H1 (cell line): ENCODE results near the gene MMP24OS. TPM values are rescaled to one million over a fixed set of nuclear protein-coding genes. Genes with fewer than 3 reads are reported as not detected.

Source experiments
- CTCF ChIA-PET: fragments of 300-600 bp; sonication (Branson Sonifier 250); formaldehyde crosslinking; loops from one replicate; lab custom pipeline; 2021; ENCODE audit not compliant: partially characterized antibody; lab: Charles Lee
- POLR2A ChIA-PET: fragments of 300-600 bp; sonication (Branson Sonifier 250); formaldehyde crosslinking; loops from one replicate; lab custom pipeline; 2021; ENCODE audit warnings: inconsistent platforms; ENCODE audit not compliant: partially characterized antibody; lab: Charles Lee
- DNase-seq, 2 experiments: peaks; one replicate each; pipeline versions ENCODE4 v3.0.0 to v3.0.0-alpha.2; 2010 to 2022; ENCODE audit warnings: low spot score in 2 of 2, low read depth in 1 of 2, mixed read lengths in 1 of 2
- FAIRE-seq: peaks from 2 replicates; lab custom pipeline; 2011; peaks lifted over from hg19 to GRCh38; lab: Jason Lieb, UNC
- H2AFZ ChIP-seq: 2 replicates; pipeline ENCODE4 v1.8.1; 2012; ENCODE audit warnings: low read length, inconsistent platforms
- H2AK5ac ChIP-seq: 2 replicates; pipeline ENCODE4 v1.6.1; 2013; ENCODE audit warnings: low read depth, low read length
- H2BK120ac ChIP-seq: replicated peaks from 2 replicates; pipeline ENCODE3; 2013; ENCODE audit warnings: low read depth, low read length, inconsistent platforms
- H2BK12ac ChIP-seq: 2 replicates; pipeline ENCODE4 v1.6.1; 2013; ENCODE audit warnings: low read depth, low read length
- H2BK15ac ChIP-seq: 2 replicates; pipeline ENCODE4 v1.6.1; 2013; ENCODE audit warnings: low read length
- H2BK20ac ChIP-seq: 2 replicates; pipeline ENCODE4 v1.6.1; 2013; ENCODE audit warnings: low read length
- H2BK5ac ChIP-seq: 2 replicates; pipeline ENCODE4 v1.6.1; 2013; ENCODE audit warnings: low read depth, low read length
- H3K14ac ChIP-seq: 2 replicates; pipeline ENCODE4 v1.6.1; 2013; ENCODE audit warnings: inconsistent platforms; ENCODE audit not compliant: insufficient read length
- H3K18ac ChIP-seq: 2 replicates; pipeline ENCODE4 v1.6.1; 2013; ENCODE audit warnings: low read length; ENCODE audit errors: extremely low read depth
- H3K23ac ChIP-seq: 2 replicates; pipeline ENCODE4 v1.6.1; 2013; ENCODE audit warnings: inconsistent platforms; ENCODE audit not compliant: insufficient read length
- H3K23me2 ChIP-seq: 2 replicates; pipeline ENCODE4 v1.6.1; 2013; ENCODE audit warnings: low read depth, low read length
- H3K27ac ChIP-seq: 2 replicates; pipeline ENCODE4 v1.6.1; 2011; ENCODE audit warnings: low read depth, low read length, inconsistent platforms
- H3K27me3 ChIP-seq, 4 experiments: replicated peaks in 1 of 4; 1 replicate in 1 of 4; 2 replicates in 3 of 4; pipeline versions ENCODE4 v1.6.1 to v1.8.1; 2011 to 2013; ENCODE audit warnings: low read length in 3 of 4, mild to moderate bottlenecking in 3 of 4, inconsistent platforms in 2 of 4, mixed read lengths in 2 of 4, moderate library complexity in 1 of 4; ENCODE audit not compliant: control insufficient read depth in 3 of 4, insufficient read depth in 3 of 4; ENCODE audit errors: extremely low read depth in 1 of 4
- H3K36me3 ChIP-seq, 4 experiments: 2 replicates each; pipeline versions ENCODE4 v1.6.1 to v1.8.1; 2011 to 2013; ENCODE audit warnings: mild to moderate bottlenecking in 4 of 4, low read length in 3 of 4, moderate library complexity in 2 of 4, control low read depth in 1 of 4, inconsistent platforms in 1 of 4; ENCODE audit not compliant: insufficient read depth in 4 of 4, control insufficient read depth in 2 of 4
- H3K4ac ChIP-seq: replicated peaks from 2 replicates; pipeline ENCODE3; 2013; ENCODE audit warnings: low read length, low read depth, mixed read lengths, inconsistent platforms; ENCODE audit not compliant: insufficient read length
- H3K4me1 ChIP-seq, 4 experiments: replicated peaks in 1 of 4; 1 replicate in 1 of 4; 2 replicates in 3 of 4; pipeline versions ENCODE4 v1.6.1 to v1.8.1; 2011 to 2013; ENCODE audit warnings: low read length in 3 of 4, inconsistent platforms in 2 of 4, mixed read lengths in 1 of 4; ENCODE audit not compliant: insufficient read depth in 4 of 4, control insufficient read depth in 3 of 4
- H3K4me2 ChIP-seq, 2 experiments: 2 replicates each; pipeline versions ENCODE4 v1.6.1 to v1.8.1; 2011 to 2013; ENCODE audit warnings: low read depth in 2 of 2, low read length in 2 of 2, control low read depth in 1 of 2, inconsistent platforms in 1 of 2, mild to moderate bottlenecking in 1 of 2; ENCODE audit not compliant: insufficient read depth in 1 of 2
- H3K4me3 ChIP-seq, 4 experiments: fragments of 200-600, 300-600 bp in 1 of 4; sonication (generic), shearing (Covaris generic), sonication (Bioruptor Twin) in 1 of 4; 2 replicates each; pipeline versions ENCODE4 v1.5.1 to v1.8.1; 2011 to 2016; ENCODE audit warnings: low read length in 4 of 4, low read depth in 3 of 4, control low read depth in 2 of 4, inconsistent platforms in 2 of 4, mild to moderate bottlenecking in 2 of 4, mixed read lengths in 1 of 4, moderate library complexity in 1 of 4; ENCODE audit not compliant: insufficient read depth in 2 of 4; ENCODE audit errors: extremely low read depth in 1 of 4
- H3K56ac ChIP-seq: replicated peaks from 2 replicates; pipeline ENCODE3; 2013; ENCODE audit warnings: low read depth, mild to moderate bottlenecking, mixed read lengths, low read length, inconsistent platforms; ENCODE audit not compliant: insufficient read length
- H3K79me1 ChIP-seq: 2 replicates; pipeline ENCODE4 v1.6.1; 2013; ENCODE audit warnings: low read depth, low read length, control low read depth
- H3K79me2 ChIP-seq, 2 experiments: 2 replicates each; pipeline versions ENCODE4 v1.6.1 to v1.8.1; 2012 to 2013; ENCODE audit warnings: low read length in 2 of 2, mild to moderate bottlenecking in 2 of 2, inconsistent platforms in 1 of 2; ENCODE audit not compliant: insufficient read depth in 2 of 2, control insufficient read depth in 1 of 2
- H3K9ac ChIP-seq, 4 experiments: replicated peaks in 1 of 4; 1 replicate in 1 of 4; 2 replicates in 3 of 4; pipeline versions ENCODE4 v1.6.1 to v1.8.1; 2011 to 2013; ENCODE audit warnings: low read depth in 3 of 4, low read length in 3 of 4, control low read depth in 2 of 4, mild to moderate bottlenecking in 2 of 4, moderate library complexity in 2 of 4, inconsistent platforms in 1 of 4; ENCODE audit errors: extremely low read depth in 1 of 4
- H3K9me3 ChIP-seq, 2 experiments: 2 replicates each; pipeline versions ENCODE4 v1.6.1 to v1.8.1; 2012 to 2013; ENCODE audit warnings: mild to moderate bottlenecking in 2 of 2, moderate library complexity in 2 of 2, control low read depth in 1 of 2, inconsistent platforms in 1 of 2, low read depth in 1 of 2, low read length in 1 of 2, mixed read lengths in 1 of 2; ENCODE audit not compliant: insufficient read depth in 2 of 2
- H4K20me1 ChIP-seq, 2 experiments: replicated peaks in 1 of 2; 2 replicates each; pipeline versions ENCODE3 to v1.8.1; 2011 to 2013; ENCODE audit warnings: inconsistent platforms in 2 of 2, low read length in 2 of 2, mild to moderate bottlenecking in 1 of 2; ENCODE audit not compliant: insufficient read depth in 2 of 2, control insufficient read depth in 1 of 2
- H4K5ac ChIP-seq: 2 replicates; pipeline ENCODE4 v1.6.1; 2013; ENCODE audit warnings: low read length, low read depth, mixed read lengths, inconsistent platforms; ENCODE audit not compliant: insufficient read length
- H4K8ac ChIP-seq: 2 replicates; pipeline ENCODE4 v1.8.0; 2013; ENCODE audit warnings: mild to moderate bottlenecking, moderate library complexity, low read length, inconsistent platforms; ENCODE audit not compliant: insufficient read depth; ENCODE audit errors: extremely low read depth
- H4K91ac ChIP-seq: replicated peaks from 2 replicates; pipeline ENCODE3; 2013; ENCODE audit warnings: low read length, mixed read lengths, inconsistent platforms; ENCODE audit not compliant: insufficient read length
- CBX5 ChIP-seq: fragments of 300-800, 300-1000 bp; sonication (generic); IDR thresholded peaks from 2 replicates; pipeline ENCODE4 v1.7.1; 2016; ENCODE audit warnings: antibody characterized with exemption, low read length, low read depth
- CTBP2 ChIP-seq: IDR thresholded peaks from 2 replicates; pipeline ENCODE4 v1.7.0; 2011; ENCODE audit warnings: borderline replicate concordance, mild to moderate bottlenecking, moderate library complexity, mixed read lengths, low read length; ENCODE audit not compliant: insufficient read depth, insufficient read length
- KDM5A ChIP-seq: fragments of 200-600 bp; IDR thresholded peaks from 2 replicates; pipeline ENCODE4 v1.7.1; 2012; ENCODE audit warnings: mild to moderate bottlenecking, low read length, inconsistent platforms, mixed read lengths
- POU5F1 ChIP-seq: IDR thresholded peaks from 2 replicates; pipeline ENCODE4 v1.6.1; 2011; ENCODE audit warnings: low read depth, mild to moderate bottlenecking, low read length, moderate library complexity
- SAP30 ChIP-seq: fragments of 300-600 bp; sonication (generic); IDR thresholded peaks from 2 replicates; pipeline ENCODE4 v1.7.1; 2012; ENCODE audit warnings: low read length, moderate library complexity, mild to moderate bottlenecking, inconsistent platforms; ENCODE audit not compliant: insufficient read depth, insufficient replicate concordance
- SIRT6 ChIP-seq: IDR thresholded peaks from one replicate; pipeline ENCODE4 v1.7.1; 2012; ENCODE audit warnings: low read length, inconsistent platforms
- SP4 ChIP-seq: IDR thresholded peaks from 2 replicates; pipeline ENCODE4 v1.6.1; 2012; ENCODE audit warnings: low read length, inconsistent platforms
- SRF ChIP-seq: IDR thresholded peaks from 2 replicates; pipeline ENCODE4 v1.6.1; 2011; ENCODE audit warnings: mild to moderate bottlenecking, low read depth, low read length, moderate library complexity
- TAF7 ChIP-seq: optimal IDR thresholded peaks from 2 replicates; pipeline ENCODE3; 2011; ENCODE audit warnings: low read depth, mild to moderate bottlenecking, inconsistent platforms, low read length, moderate library complexity, borderline replicate concordance
- ZNF274 ChIP-seq: IDR thresholded peaks from 2 replicates; pipeline ENCODE4 v1.7.0; 2012; ENCODE audit warnings: low read length, borderline replicate concordance; ENCODE audit errors: extremely low read depth
- WGBS, 2 experiments: shearing (Covaris generic) in 1 of 2; methylation state at CpG; one replicate each; pipeline versions ENCODE4 v1.1.6 to v1.1.7; 2013 to 2015; ENCODE audit warnings: low lambda C conversion rate in 2 of 2, mixed read lengths in 2 of 2, inconsistent platforms in 1 of 2, low coverage in 1 of 2, missing lambda C conversion rate in 1 of 2; ENCODE audit not compliant: insufficient replicate concordance in 2 of 2, insufficient coverage in 1 of 2, insufficient read length in 1 of 2; ENCODE audit errors: extremely low coverage in 1 of 2, missing lambda C conversion rate in 1 of 2; 5-methylcytosine and 5-hydroxymethylcytosine counted together
- polyA plus RNA-seq, 7 experiments: library from polyadenylated mRNA; depleted of rRNA in 3 of 7; stranded (reverse) in 5 of 7; unstranded in 2 of 7; fragments of >200 nt in 5 of 7; fragments of 200-250 nt in 2 of 7; gene quantifications; 1 replicate in 5 of 7; 2 replicates in 1 of 7; 4 replicates in 1 of 7; pipeline versions ENCODE4 v1.2.1 to v1.2.3, GENCODE V29; 2011 to 2013; ENCODE audit warnings: missing spikeins in 2 of 7, mixed read lengths in 2 of 7
- total RNA-seq: library from RNA; stranded (reverse); fragmentation: NEBNext Ultra II Directional; extraction: Animal tissue kit (Norgen Biotek cat#: 25700); gene quantifications from 2 replicates; pipeline ENCODE4 v1.2.1, GENCODE V29; 2021

The MMP24OS gene
- total and polyA plus RNA-seq, 2 of the 8 experiments (the other 6 are each of a cell fraction or from before 2014, with no cell fraction given), result 19.0 to 21.3 TPM

- Histone ChIP-seq H3K9me3 (no peaks in the 10 kb centered on the region), H3K14ac (no peak overlapping the region), H4K8ac (no peak overlapping the region), H3K79me2 (no peaks in the 10 kb centered on the region), H3K9ac (no peak overlapping the region), H2BK12ac (no peak overlapping the region), H2AK5ac (no peak overlapping the region), H3K56ac (no peak overlapping the region), H2AFZ (no peak overlapping the region), H2BK120ac (no peak overlapping the region), H3K18ac (no peak overlapping the region), H3K23ac (no peak overlapping the region), H3K4me3 (no peak overlapping the region), H4K5ac (no peak overlapping the region), H3K23me2 (no peaks in the 10 kb centered on the region), H2BK20ac (no peak overlapping the region), H3K4me1 (peaks cover 0 to 4% (median 2%) of the 10 kb centered on the region in 4 experiments; a peak in 2 of 7 replicates), H3K36me3 (no peaks in the 10 kb centered on the region), H3K27ac (no peak overlapping the region), H3K27me3 (no peaks in the 10 kb centered on the region), H3K4ac (no peak overlapping the region), H2BK15ac (no peak overlapping the region), H2BK5ac (no peak overlapping the region), H4K20me1 (no peaks in the 10 kb centered on the region), H3K79me1 (no peaks in the 10 kb centered on the region), H3K4me2 (no peak overlapping the region), H4K91ac (no peak overlapping the region)
- WGBS, 2 experiments, result 89% methylated on average over 6 of the region's 6 CpGs; no CpG with 5 or more reads in 1 of the 2 experiments
- DNase-seq (no peak), FAIRE-seq (no peak)
- TF ChIP-seq SRF, result no peak
- no peak for TF ChIP-seq KDM5A
- TF ChIP-seq SIRT6, result no peak
- no peak for TF ChIP-seq POU5F1
- TF ChIP-seq TAF7, result no peak
- no peak for TF ChIP-seq SP4
- TF ChIP-seq CBX5, result no peak
- TF ChIP-seq CTBP2, result no peak
- no peak for TF ChIP-seq SAP30
- TF ChIP-seq ZNF274, result no peak
- ChIA-PET CTCF (interaction anchor here (1.1 to 13.8 kb wide), 14 partner anchors 8 to 209 kb away, joined by 3 to 141 read pairs (median 10); partner anchors contain the start of genes EDEM2, EIF6, FAM83C and MMP24OS), POLR2A (interaction anchor here (1.1 to 2.3 kb wide), 6 partner anchors 21 to 150 kb away, joined by 3 to 11 read pairs (median 6); partner anchors contain the start of genes CEP250, EIF6 and MMP24OS)
These were observed 27.0 kb upstream of the MMP24OS start for GRCh38 chr20:35304956-35305355.
